H1 (cell line): ENCODE measurements around the gene FOXN1. TPM values are rescaled to one million over a fixed set of nuclear protein-coding genes. Genes with fewer than 3 reads are reported as not detected.

Source experiments
- CTCF ChIA-PET: fragments of 300-600 bp; sonication (Branson Sonifier 250); formaldehyde crosslinking; loops from one replicate; lab custom pipeline; 2021; ENCODE audit not compliant: partially characterized antibody; lab: Charles Lee
- POLR2A ChIA-PET: fragments of 300-600 bp; sonication (Branson Sonifier 250); formaldehyde crosslinking; loops from one replicate; lab custom pipeline; 2021; ENCODE audit warnings: inconsistent platforms; ENCODE audit not compliant: partially characterized antibody; lab: Charles Lee
- DNase-seq, 2 experiments: peaks; one replicate each; pipeline versions ENCODE4 v3.0.0 to v3.0.0-alpha.2; 2010 to 2022; ENCODE audit warnings: low spot score in 2 of 2, low read depth in 1 of 2, mixed read lengths in 1 of 2
- FAIRE-seq: peaks from 2 replicates; lab custom pipeline; 2011; peaks lifted over from hg19 to GRCh38; lab: Jason Lieb, UNC
- H2AFZ ChIP-seq: 2 replicates; pipeline ENCODE4 v1.8.1; 2012; ENCODE audit warnings: low read length, inconsistent platforms
- H2AK5ac ChIP-seq: 2 replicates; pipeline ENCODE4 v1.6.1; 2013; ENCODE audit warnings: low read depth, low read length
- H2BK120ac ChIP-seq: replicated peaks from 2 replicates; pipeline ENCODE3; 2013; ENCODE audit warnings: low read depth, low read length, inconsistent platforms
- H2BK12ac ChIP-seq: 2 replicates; pipeline ENCODE4 v1.6.1; 2013; ENCODE audit warnings: low read depth, low read length
- H2BK15ac ChIP-seq: 2 replicates; pipeline ENCODE4 v1.6.1; 2013; ENCODE audit warnings: low read length
- H2BK20ac ChIP-seq: 2 replicates; pipeline ENCODE4 v1.6.1; 2013; ENCODE audit warnings: low read length
- H2BK5ac ChIP-seq: 2 replicates; pipeline ENCODE4 v1.6.1; 2013; ENCODE audit warnings: low read depth, low read length
- H3K14ac ChIP-seq: 2 replicates; pipeline ENCODE4 v1.6.1; 2013; ENCODE audit warnings: inconsistent platforms; ENCODE audit not compliant: insufficient read length
- H3K18ac ChIP-seq: 2 replicates; pipeline ENCODE4 v1.6.1; 2013; ENCODE audit warnings: low read length; ENCODE audit errors: extremely low read depth
- H3K23ac ChIP-seq: 2 replicates; pipeline ENCODE4 v1.6.1; 2013; ENCODE audit warnings: inconsistent platforms; ENCODE audit not compliant: insufficient read length
- H3K23me2 ChIP-seq: 2 replicates; pipeline ENCODE4 v1.6.1; 2013; ENCODE audit warnings: low read depth, low read length
- H3K27ac ChIP-seq: 2 replicates; pipeline ENCODE4 v1.6.1; 2011; ENCODE audit warnings: low read depth, low read length, inconsistent platforms
- H3K27me3 ChIP-seq, 4 experiments: replicated peaks in 1 of 4; 1 replicate in 1 of 4; 2 replicates in 3 of 4; pipeline versions ENCODE4 v1.6.1 to v1.8.1; 2011 to 2013; ENCODE audit warnings: low read length in 3 of 4, mild to moderate bottlenecking in 3 of 4, inconsistent platforms in 2 of 4, mixed read lengths in 2 of 4, moderate library complexity in 1 of 4; ENCODE audit not compliant: control insufficient read depth in 3 of 4, insufficient read depth in 3 of 4; ENCODE audit errors: extremely low read depth in 1 of 4
- H3K36me3 ChIP-seq, 4 experiments: 2 replicates each; pipeline versions ENCODE4 v1.6.1 to v1.8.1; 2011 to 2013; ENCODE audit warnings: mild to moderate bottlenecking in 4 of 4, low read length in 3 of 4, moderate library complexity in 2 of 4, control low read depth in 1 of 4, inconsistent platforms in 1 of 4; ENCODE audit not compliant: insufficient read depth in 4 of 4, control insufficient read depth in 2 of 4
- H3K4ac ChIP-seq: replicated peaks from 2 replicates; pipeline ENCODE3; 2013; ENCODE audit warnings: low read length, low read depth, mixed read lengths, inconsistent platforms; ENCODE audit not compliant: insufficient read length
- H3K4me1 ChIP-seq, 4 experiments: replicated peaks in 1 of 4; 1 replicate in 1 of 4; 2 replicates in 3 of 4; pipeline versions ENCODE4 v1.6.1 to v1.8.1; 2011 to 2013; ENCODE audit warnings: low read length in 3 of 4, inconsistent platforms in 2 of 4, mixed read lengths in 1 of 4; ENCODE audit not compliant: insufficient read depth in 4 of 4, control insufficient read depth in 3 of 4
- H3K4me2 ChIP-seq, 2 experiments: 2 replicates each; pipeline versions ENCODE4 v1.6.1 to v1.8.1; 2011 to 2013; ENCODE audit warnings: low read depth in 2 of 2, low read length in 2 of 2, control low read depth in 1 of 2, inconsistent platforms in 1 of 2, mild to moderate bottlenecking in 1 of 2; ENCODE audit not compliant: insufficient read depth in 1 of 2
- H3K4me3 ChIP-seq, 4 experiments: fragments of 200-600, 300-600 bp in 1 of 4; sonication (generic), shearing (Covaris generic), sonication (Bioruptor Twin) in 1 of 4; 2 replicates each; pipeline versions ENCODE4 v1.5.1 to v1.8.1; 2011 to 2016; ENCODE audit warnings: low read length in 4 of 4, low read depth in 3 of 4, control low read depth in 2 of 4, inconsistent platforms in 2 of 4, mild to moderate bottlenecking in 2 of 4, mixed read lengths in 1 of 4, moderate library complexity in 1 of 4; ENCODE audit not compliant: insufficient read depth in 2 of 4; ENCODE audit errors: extremely low read depth in 1 of 4
- H3K56ac ChIP-seq: replicated peaks from 2 replicates; pipeline ENCODE3; 2013; ENCODE audit warnings: low read depth, mild to moderate bottlenecking, mixed read lengths, low read length, inconsistent platforms; ENCODE audit not compliant: insufficient read length
- H3K79me1 ChIP-seq: 2 replicates; pipeline ENCODE4 v1.6.1; 2013; ENCODE audit warnings: low read depth, low read length, control low read depth
- H3K79me2 ChIP-seq, 2 experiments: 2 replicates each; pipeline versions ENCODE4 v1.6.1 to v1.8.1; 2012 to 2013; ENCODE audit warnings: low read length in 2 of 2, mild to moderate bottlenecking in 2 of 2, inconsistent platforms in 1 of 2; ENCODE audit not compliant: insufficient read depth in 2 of 2, control insufficient read depth in 1 of 2
- H3K9ac ChIP-seq, 4 experiments: replicated peaks in 1 of 4; 1 replicate in 1 of 4; 2 replicates in 3 of 4; pipeline versions ENCODE4 v1.6.1 to v1.8.1; 2011 to 2013; ENCODE audit warnings: low read depth in 3 of 4, low read length in 3 of 4, control low read depth in 2 of 4, mild to moderate bottlenecking in 2 of 4, moderate library complexity in 2 of 4, inconsistent platforms in 1 of 4; ENCODE audit errors: extremely low read depth in 1 of 4
- H3K9me3 ChIP-seq, 2 experiments: 2 replicates each; pipeline versions ENCODE4 v1.6.1 to v1.8.1; 2012 to 2013; ENCODE audit warnings: mild to moderate bottlenecking in 2 of 2, moderate library complexity in 2 of 2, control low read depth in 1 of 2, inconsistent platforms in 1 of 2, low read depth in 1 of 2, low read length in 1 of 2, mixed read lengths in 1 of 2; ENCODE audit not compliant: insufficient read depth in 2 of 2
- H4K20me1 ChIP-seq, 2 experiments: replicated peaks in 1 of 2; 2 replicates each; pipeline versions ENCODE3 to v1.8.1; 2011 to 2013; ENCODE audit warnings: inconsistent platforms in 2 of 2, low read length in 2 of 2, mild to moderate bottlenecking in 1 of 2; ENCODE audit not compliant: insufficient read depth in 2 of 2, control insufficient read depth in 1 of 2
- H4K5ac ChIP-seq: 2 replicates; pipeline ENCODE4 v1.6.1; 2013; ENCODE audit warnings: low read length, low read depth, mixed read lengths, inconsistent platforms; ENCODE audit not compliant: insufficient read length
- H4K8ac ChIP-seq: 2 replicates; pipeline ENCODE4 v1.8.0; 2013; ENCODE audit warnings: mild to moderate bottlenecking, moderate library complexity, low read length, inconsistent platforms; ENCODE audit not compliant: insufficient read depth; ENCODE audit errors: extremely low read depth
- H4K91ac ChIP-seq: replicated peaks from 2 replicates; pipeline ENCODE3; 2013; ENCODE audit warnings: low read length, mixed read lengths, inconsistent platforms; ENCODE audit not compliant: insufficient read length
- ATF2 ChIP-seq: IDR thresholded peaks from 2 replicates; pipeline ENCODE4 v1.6.1; 2012; ENCODE audit warnings: low read length, inconsistent platforms
- FOSL1 ChIP-seq: IDR thresholded peaks from 2 replicates; pipeline ENCODE4 v1.6.1; 2011; ENCODE audit warnings: mild to moderate bottlenecking, low read depth, low read length, moderate library complexity; ENCODE audit not compliant: insufficient read depth
- HDAC2 ChIP-seq, 2 experiments: fragments of 300-600 bp in 1 of 2; sonication (generic) in 1 of 2; IDR thresholded peaks; 2 replicates each; pipeline ENCODE4 v1.6.1; 2011 to 2012; ENCODE audit warnings: low read depth in 2 of 2, low read length in 2 of 2, mild to moderate bottlenecking in 2 of 2, moderate library complexity in 2 of 2, borderline replicate concordance in 1 of 2, inconsistent platforms in 1 of 2
- MAX ChIP-seq: IDR thresholded peaks from 2 replicates; pipeline ENCODE4 v1.6.1; 2012; ENCODE audit warnings: inconsistent platforms
- YY1 ChIP-seq: IDR thresholded peaks from 2 replicates; pipeline ENCODE4 v1.6.1; 2011; ENCODE audit warnings: low read depth, mild to moderate bottlenecking, low read length
- WGBS, 2 experiments: shearing (Covaris generic) in 1 of 2; methylation state at CpG; one replicate each; pipeline versions ENCODE4 v1.1.6 to v1.1.7; 2013 to 2015; ENCODE audit warnings: low lambda C conversion rate in 2 of 2, mixed read lengths in 2 of 2, inconsistent platforms in 1 of 2, low coverage in 1 of 2, missing lambda C conversion rate in 1 of 2; ENCODE audit not compliant: insufficient replicate concordance in 2 of 2, insufficient coverage in 1 of 2, insufficient read length in 1 of 2; ENCODE audit errors: extremely low coverage in 1 of 2, missing lambda C conversion rate in 1 of 2; 5-methylcytosine and 5-hydroxymethylcytosine counted together
- long read RNA-seq, 2 experiments: library from RNA in 1 of 2; library from capped mRNA in 1 of 2; stranded (forward); transcript quantifications; one replicate each; pipeline ENCODE4 v2.0.0, GENCODE V29; 2021; ENCODE audit warnings: inconsistent platforms in 1 of 2
- polyA minus RNA-seq, 3 experiments: library from RNA; depleted of rRNA, polyadenylated mRNA; stranded (reverse); fragments of >200 nt; gene quantifications; 1 replicate in 2 of 3; 2 replicates in 1 of 3; pipeline ENCODE4 v1.2.3, GENCODE V29; 2011
- polyA plus RNA-seq, 7 experiments: library from polyadenylated mRNA; depleted of rRNA in 3 of 7; stranded (reverse) in 5 of 7; unstranded in 2 of 7; fragments of >200 nt in 5 of 7; fragments of 200-250 nt in 2 of 7; gene quantifications; 1 replicate in 5 of 7; 2 replicates in 1 of 7; 4 replicates in 1 of 7; pipeline versions ENCODE4 v1.2.1 to v1.2.3, GENCODE V29; 2011 to 2013; ENCODE audit warnings: missing spikeins in 2 of 7, mixed read lengths in 2 of 7
- total RNA-seq: library from RNA; stranded (reverse); fragmentation: NEBNext Ultra II Directional; extraction: Animal tissue kit (Norgen Biotek cat#: 25700); gene quantifications from 2 replicates; pipeline ENCODE4 v1.2.1, GENCODE V29; 2021

FOXN1 gene
- total RNA-seq (not detected in 2 replicates), polyA plus RNA-seq (2011; rRNA removed) (not detected in 2 replicates), polyA minus RNA-seq (2011; rRNA and poly(A)+ RNA removed) (not detected in 2 replicates)
- polyA plus RNA-seq (2011; cell fraction: cytosol; rRNA removed): not detected
- not detected for polyA plus RNA-seq (2011; cell fraction: nucleus; rRNA removed)
- polyA plus RNA-seq (2012, experiment 1 of 2): not detected in 4 replicates
- polyA plus RNA-seq (2012, experiment 2 of 2): not detected
- polyA plus RNA-seq (2013, experiment 1 of 2): not detected
- not detected for polyA plus RNA-seq (2013, experiment 2 of 2)
- not detected for polyA minus RNA-seq (2011; cell fraction: cytosol; rRNA and poly(A)+ RNA removed)
- not detected for polyA minus RNA-seq (2011; cell fraction: nucleus; rRNA and poly(A)+ RNA removed)
- long read RNA-seq, experiment 1: 0 reads
- long read RNA-seq, experiment 2: 0 reads

- CTCF ChIA-PET: interaction anchor here (1.0 to 21.4 kb wide), 3 partner anchors 8 to 37 kb away, joined by 3 to 547 read pairs (median 8); no protein-coding TSS in a partner anchor
- no peak for FAIRE-seq
- no peak for TF ChIP-seq YY1
- TF ChIP-seq ATF2: no peak
- TF ChIP-seq HDAC2 (IDR thresholded peaks at IDR 0.05; ENCODE audit: borderline replicate concordance in 1 of 2, low read depth in 2 of 2, low read length in 2 of 2): no peak
- no peak for TF ChIP-seq MAX
- no peak for TF ChIP-seq FOSL1
These were observed at the start of gene FOXN1 for GRCh38 chr17:28505986-28506665. Gene FOXN1 (plus strand): TSS chr17:28506348. CDS start chr17:28523970, 17,622 bp downstream.

More at GRCh38 chr17:28505986-28506665, at the start of gene FOXN1:
- POLR2A ChIA-PET: interaction anchor here (0.6 to 1.5 kb wide), 3 partner anchors 41 to 267 kb away, joined by 3 to 4 read pairs (median 4); partner anchors contain the start of gene POLDIP2
- no peak within 1 kb of the TSS for H3K18ac ChIP-seq
- H3K14ac ChIP-seq: no peak within 1 kb of the TSS
- H4K8ac ChIP-seq: peak within 1 kb of the TSS; percentile 12; the same call in 1 of the 2 replicates
- H3K56ac ChIP-seq: no peak within 1 kb of the TSS
- H2BK15ac ChIP-seq: 0 out of 2 replicates have a peak within 1 kb of the TSS, but pooled peaks have one; percentile 46
- no peaks in the 10 kb centered on the region for H3K79me1 ChIP-seq
- WGBS, 2 experiments: 87% methylated on average over 18 of the region's 28 CpGs; no CpG with 5 or more reads in 1 of the 2 experiments
- H3K27me3 ChIP-seq: peaks cover 0 to 8% (median 4%) of the 10 kb centered on the region in 4 experiments; a peak in 4 of 7 replicates
- no peak for DNase-seq
- no peak within 1 kb of the TSS for H3K9ac ChIP-seq
- H3K4me1 ChIP-seq: peaks cover 0 to 20% (median 10%) of the 10 kb centered on the region in 4 experiments; a peak in 6 of 7 replicates
- H3K4ac ChIP-seq: no peak within 1 kb of the TSS
- H2BK5ac ChIP-seq: no peak within 1 kb of the TSS
- peak within 1 kb of the TSS; percentile 63 for H4K91ac ChIP-seq
- H3K23me2 ChIP-seq: peaks cover 2% of the 10 kb centered on the region; the same call in 1 of the 2 replicates
- peak within 1 kb of the TSS; percentile 50; the same call in 1 of the 2 replicates for H2BK12ac ChIP-seq
- no peaks in the 10 kb centered on the region for H4K20me1 ChIP-seq
- H3K4me3 ChIP-seq: no peak within 1 kb of the TSS
- H3K27ac ChIP-seq: no peak within 1 kb of the TSS
- no peak within 1 kb of the TSS; the same call in 1 of the 2 replicates for H2AK5ac ChIP-seq
- H2AFZ ChIP-seq: no peak within 1 kb of the TSS
- H2BK20ac ChIP-seq: no peak within 1 kb of the TSS
- H3K79me2 ChIP-seq: no peaks in the 10 kb centered on the region
- H3K36me3 ChIP-seq: no peaks in the 10 kb centered on the region
- H3K4me2 ChIP-seq: no peak within 1 kb of the TSS; a peak in 1 of 4 replicates
- H4K5ac ChIP-seq: no peak within 1 kb of the TSS
- H3K23ac ChIP-seq: no peak within 1 kb of the TSS
- no peaks in the 10 kb centered on the region for H3K9me3 ChIP-seq
- H2BK120ac ChIP-seq: no peak within 1 kb of the TSS
